SK-N-SH treated with all-trans-retinoic acid at 6 μM for 48 hours (cell line): ENCODE measurements around the gene COMMD2.

ENCODE experiments used
- ATAC-seq: fragments of 200-7000 bp; cut with Tn5 transposase; 3 replicates; pipeline ENCODE4 v1.9.1; 2020; ENCODE audit warnings: mild to moderate bottlenecking, moderate library complexity
- BACH2 ChIP-seq: fragments of 250-450 bp; sonication (Bioruptor Pico); IDR thresholded peaks from 2 replicates; pipeline ENCODE4 v1.9.0; 2021; ENCODE audit warnings: mild to moderate bottlenecking, borderline replicate concordance
- CREB5 ChIP-seq: fragments of 250-450 bp; sonication (Bioruptor Pico); IDR thresholded peaks from 2 replicates; pipeline ENCODE4 v1.5.1; 2020; ENCODE audit warnings: low read depth, mild to moderate bottlenecking, moderate library complexity
- CSRNP3 ChIP-seq: fragments of 250-450 bp; sonication (Bioruptor Pico); IDR thresholded peaks from 2 replicates; pipeline ENCODE4 v1.5.1; 2021; ENCODE audit warnings: mild to moderate bottlenecking, moderate library complexity
- ESRRG ChIP-seq: fragments of 250-450 bp; sonication (Bioruptor Pico); IDR thresholded peaks from 2 replicates; pipeline ENCODE4 v1.6.1; 2021; ENCODE audit warnings: mild to moderate bottlenecking
- GLIS3 ChIP-seq: fragments of 250-450 bp; sonication (Bioruptor Pico); IDR thresholded peaks from 2 replicates; pipeline ENCODE4 v1.5.0; 2020; ENCODE audit warnings: mild to moderate bottlenecking, moderate library complexity
- ISL1 ChIP-seq: fragments of 250-450 bp; sonication (Bioruptor Pico); IDR thresholded peaks from 2 replicates; pipeline ENCODE4 v2.1.2; 2022; ENCODE audit warnings: mild to moderate bottlenecking, moderate library complexity
- OSR1 ChIP-seq: fragments of 250-450 bp; sonication (Bioruptor Pico); IDR thresholded peaks from 2 replicates; pipeline ENCODE4 v1.8.0; 2022; ENCODE audit warnings: moderate library complexity, mild to moderate bottlenecking, inconsistent platforms
- PATZ1 ChIP-seq: fragments of 250-450 bp; sonication (Bioruptor Pico); IDR thresholded peaks from 2 replicates; pipeline ENCODE4 v1.8.0; 2020; ENCODE audit warnings: mild to moderate bottlenecking, moderate library complexity, borderline replicate concordance
- RARB ChIP-seq: fragments of 250-450 bp; sonication (Bioruptor Pico); IDR thresholded peaks from 2 replicates; pipeline ENCODE4 v1.8.0; 2021; ENCODE audit warnings: mild to moderate bottlenecking, moderate library complexity
- TCF4 ChIP-seq: fragments of 250-450 bp; sonication (Bioruptor Pico); IDR thresholded peaks from 2 replicates; pipeline ENCODE4 v1.8.0; 2021; ENCODE audit warnings: mild to moderate bottlenecking, moderate library complexity, borderline replicate concordance
- TSHZ2 ChIP-seq: fragments of 250-450 bp; sonication (Bioruptor Pico); IDR thresholded peaks from 2 replicates; pipeline ENCODE4 v1.5.0; 2020; ENCODE audit warnings: mild to moderate bottlenecking, moderate library complexity
- ZFP30 ChIP-seq: fragments of 450-650 bp; formaldehyde crosslinking; IDR thresholded peaks from 2 replicates; pipeline ENCODE4 v1.5.0; 2022; ENCODE audit warnings: mild to moderate bottlenecking, moderate library complexity
- ZNF565 ChIP-seq: fragments of 450-650 bp; formaldehyde crosslinking; conservative IDR thresholded peaks from 2 replicates; pipeline ENCODE4 v1.5.0; 2020; ENCODE audit warnings: low read depth, mild to moderate bottlenecking, moderate library complexity
- ZNF70 ChIP-seq: fragments of 450-650 bp; formaldehyde crosslinking; IDR thresholded peaks from 2 replicates; pipeline ENCODE4 v1.5.0; 2020; ENCODE audit warnings: mild to moderate bottlenecking, moderate library complexity
- ZNF8 ChIP-seq: fragments of 450-650 bp; formaldehyde crosslinking; IDR thresholded peaks from 2 replicates; pipeline ENCODE4 v1.5.0; 2020; ENCODE audit warnings: mild to moderate bottlenecking, moderate library complexity

COMMD2 gene

GRCh38 chr3:149702691-149703441, 49.4 kb downstream of the COMMD2 start:
- peak; percentile 83 for ATAC-seq
- no peak for TF ChIP-seq CSRNP3 (CRISPR knock-in tag)
- no peak for TF ChIP-seq ESRRG
- no peak for TF ChIP-seq ZNF8
- TF ChIP-seq PATZ1 (CRISPR knock-in tag) = no peak
- no peak for TF ChIP-seq ZNF70
- no peak for TF ChIP-seq GLIS3
- no peak for TF ChIP-seq TSHZ2 (CRISPR knock-in tag)

- ATAC-seq = no peak
- TF ChIP-seq TCF4 = no peak
- no peak for TF ChIP-seq ISL1 (CRISPR knock-in tag)
- no peak for TF ChIP-seq OSR1 (CRISPR knock-in tag)
- no peak for TF ChIP-seq ESRRG
- no peak for TF ChIP-seq RARB (CRISPR knock-in tag)
- TF ChIP-seq, all 23 proteins: peak for 0
Observed at GRCh38 chr3:149701977-149702350, 50.3 kb downstream of the COMMD2 start.

- ATAC-seq = no peak
- TF ChIP-seq ZNF565 (CRISPR knock-in tag) = no peak
- TF ChIP-seq CREB5 (CRISPR knock-in tag) = no peak
- no peak for TF ChIP-seq ZFP30
- no peak for TF ChIP-seq BACH2
- TF ChIP-seq, all 23 proteins: peak for 0
Observed at GRCh38 chr3:149701206-149701976, 50.9 kb downstream of the COMMD2 start.
